ENCODE results near the gene C1orf115.
"Not testable (repeated sequence)": the region's sequence is repeated elsewhere in the genome, so short reads cannot be mapped to it uniquely, and the experiment has no call there.

C1orf115 gene

GRCh38 chr1:220727519-220727918 is 37.4 kb downstream of the C1orf115 start:
- DNase-seq = no peak

- no peak for DNase-seq
These were observed 40.3 kb downstream of the C1orf115 start for GRCh38 chr1:220730486-220730885.

DNA sequence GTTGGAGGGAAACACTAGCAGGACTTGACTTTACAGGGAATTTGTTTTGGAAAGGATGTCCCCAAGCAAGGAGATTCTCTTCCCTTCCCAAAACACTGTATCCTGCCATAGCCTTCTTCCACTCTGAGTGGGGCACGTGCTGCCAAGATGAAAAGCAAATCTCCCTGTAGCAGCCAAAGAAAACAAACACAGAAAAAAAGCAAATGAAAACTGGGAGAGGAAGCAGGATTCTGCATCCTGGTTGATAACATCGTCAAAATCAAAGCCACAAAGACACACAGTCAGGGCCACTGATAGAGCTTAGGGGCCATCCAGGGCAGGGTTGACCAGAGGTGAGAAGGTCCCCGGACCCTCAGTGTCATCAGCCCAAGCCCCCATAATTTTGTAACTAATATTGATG is 42.0 kb downstream of the C1orf115 start:
- no peak for DNase-seq

- DNase-seq = no peak
These were observed 42.5 kb downstream of the C1orf115 start for GRCh38 chr1:220732621-220733020.

DNA sequence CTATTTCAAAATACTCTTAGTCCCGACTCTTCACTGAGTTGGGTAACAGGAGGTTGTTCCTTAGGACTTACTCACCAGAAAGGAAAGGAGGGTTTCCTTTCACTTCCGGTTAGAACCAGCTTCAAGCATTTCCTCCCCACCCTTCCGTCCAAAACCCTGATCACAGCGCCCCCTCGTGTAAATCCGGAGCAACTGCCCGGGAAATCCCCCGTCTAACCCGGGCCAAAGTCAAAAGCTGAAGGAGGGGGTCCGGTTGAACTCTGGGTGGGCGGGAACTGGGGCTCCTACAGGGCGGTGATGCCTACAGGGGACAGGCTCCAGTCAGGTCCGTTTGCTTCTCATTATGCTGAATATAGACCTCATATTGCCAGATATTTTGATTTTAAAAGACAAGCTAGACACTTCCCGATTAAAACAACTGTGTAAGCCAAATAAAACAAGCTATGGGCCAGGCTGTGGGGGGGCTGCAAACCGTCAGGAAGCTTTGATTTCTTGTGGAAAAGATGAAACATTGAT is 43.0 kb downstream of the C1orf115 start:
- peak; percentile 75 for DNase-seq

- DNase-seq = no peak
These were observed 44.6 kb downstream of the C1orf115 start for GRCh38 chr1:220734571-220735326.

GRCh38 chr1:220736283-220736682 is 46.1 kb downstream of the C1orf115 start:
- not testable (repeated sequence) for DNase-seq

- no peak for DNase-seq
These were observed 51.2 kb downstream of the C1orf115 start for GRCh38 chr1:220741349-220741748.

- DNase-seq = no peak
These were observed 51.7 kb downstream of the C1orf115 start for GRCh38 chr1:220741825-220742224.

DNA sequence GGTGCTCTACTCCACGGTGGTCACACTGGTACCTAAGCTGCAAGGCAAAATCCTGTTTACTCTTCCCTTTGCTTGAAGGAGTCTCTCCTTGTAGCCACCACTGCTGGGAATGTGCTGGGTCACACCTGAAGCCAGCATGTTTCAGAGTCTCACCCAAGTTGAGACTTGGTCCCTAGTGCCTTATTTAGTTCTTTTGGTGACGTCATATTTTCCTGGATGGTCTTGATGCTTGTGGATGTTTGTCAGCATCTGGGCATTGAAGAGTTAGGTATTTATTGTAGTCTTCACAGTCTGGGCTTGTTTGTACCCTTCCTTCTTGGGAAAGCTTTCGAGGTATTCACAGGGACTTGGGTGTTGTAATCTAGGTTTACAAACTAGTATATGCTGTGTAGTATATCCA is 52.4 kb downstream of the C1orf115 start:
- no peak for DNase-seq

DNA sequence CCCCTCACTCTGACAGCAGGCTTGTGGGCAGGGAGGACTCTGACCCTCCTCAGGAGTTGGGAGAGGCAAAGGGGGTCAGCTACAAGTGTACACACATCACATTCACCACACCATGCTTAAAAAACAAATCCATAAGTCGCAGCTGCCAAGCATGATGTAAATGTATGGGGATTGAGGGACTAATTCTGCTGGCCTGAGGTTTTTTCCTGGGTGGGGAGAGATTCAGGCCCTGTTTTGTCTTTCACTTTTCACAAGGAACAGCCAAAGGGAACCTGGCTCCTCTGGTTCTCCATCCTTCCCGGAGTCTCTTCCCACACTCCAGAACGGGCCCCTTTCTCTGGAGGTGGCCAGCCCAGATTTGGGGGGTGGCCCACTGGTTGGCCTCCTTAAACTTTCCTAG is 56.7 kb downstream of the C1orf115 start:
- DNase-seq = no peak

DNA sequence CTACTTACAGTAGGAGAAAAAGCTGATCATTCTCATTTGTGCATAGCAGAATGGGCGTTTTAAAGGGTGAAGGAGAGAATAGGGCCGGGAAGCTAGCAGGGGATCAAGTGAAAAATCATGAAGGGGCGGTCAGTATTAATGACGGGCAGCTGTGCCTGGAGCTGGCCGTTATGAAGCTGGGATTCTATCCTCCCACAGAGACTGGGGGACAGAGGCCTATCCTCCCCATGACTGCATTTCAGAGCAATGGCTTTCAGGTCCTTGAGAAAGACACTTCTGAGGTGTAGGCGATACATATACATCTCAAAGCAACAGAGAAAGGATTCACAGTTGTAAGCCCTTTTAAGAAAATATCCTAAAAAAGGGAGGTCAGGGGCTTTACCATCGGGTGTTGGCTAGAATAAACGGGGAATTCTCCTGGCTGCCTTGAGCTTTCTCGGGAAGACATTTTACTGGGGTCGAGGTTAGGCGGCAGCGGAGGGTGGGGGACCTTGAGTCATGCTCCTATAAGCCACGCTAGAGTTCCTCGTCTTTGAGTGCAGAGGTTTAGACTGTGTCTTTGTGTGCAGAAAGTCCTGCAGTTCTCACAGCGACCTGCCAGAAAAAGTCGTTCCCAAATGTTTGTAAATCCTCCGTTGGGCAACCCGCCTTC is 57.4 kb downstream of the C1orf115 start:
- DNase-seq = no peak

DNA sequence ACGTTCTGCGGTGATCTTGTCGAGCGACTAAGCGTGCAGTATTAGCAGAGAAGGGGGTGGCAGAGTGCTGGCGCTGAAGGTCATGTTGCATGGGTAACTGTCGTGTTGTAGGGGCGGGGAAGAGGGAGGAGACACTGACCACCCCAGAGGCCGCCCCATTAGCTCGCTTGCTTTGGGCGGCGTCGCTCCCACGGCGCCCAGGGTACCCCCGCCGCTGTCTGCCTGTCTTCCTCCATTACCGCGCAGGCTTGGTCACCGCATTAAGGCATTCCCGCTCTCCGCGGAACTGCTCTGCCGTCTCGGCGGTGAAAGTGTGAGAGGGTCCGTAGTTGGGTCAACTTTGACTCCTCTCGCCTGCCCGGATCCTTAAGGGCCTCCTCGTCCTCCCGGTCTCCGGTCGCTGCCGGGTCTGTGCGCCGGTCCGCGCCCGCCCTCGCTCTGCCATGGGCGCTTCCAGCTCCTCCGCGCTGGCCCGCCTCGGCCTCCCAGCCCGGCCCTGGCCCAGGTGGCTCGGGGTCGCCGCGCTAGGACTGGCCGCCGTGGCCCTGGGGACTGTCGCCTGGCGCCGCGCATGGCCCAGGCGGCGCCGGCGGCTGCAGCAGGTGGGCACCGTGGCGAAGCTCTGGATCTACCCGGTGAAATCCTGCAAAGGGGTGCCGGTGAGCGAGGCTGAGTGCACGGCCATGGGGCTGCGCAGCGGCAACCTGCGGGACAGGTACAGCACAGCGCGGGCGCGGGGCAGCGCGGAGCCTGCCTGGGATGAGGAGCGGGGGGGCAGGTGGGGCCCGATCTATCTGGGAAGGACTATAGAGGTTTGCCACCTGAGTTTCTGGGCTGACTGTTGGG is 58.1 kb downstream of the C1orf115 start, which contains the start of gene MTARC2:
TSS of gene MTARC2 (plus strand) at position 234 of the 846 bp plus-strand sequence. CDS start at position 444, 210 bp downstream.
- DNase-seq = peak; percentile 61

All from DMS153 (cell line).